Activated CD4-positive, alpha-beta T cell treated with anti-CD3 and anti-CD28 coated beads, Interleukin-2, amount 50 U/mL, for 4 hours (primary cell): ENCODE measurements around the gene DNAH2.

Experiments used
- DNase-seq, 2 experiments: peaks; one replicate each; pipeline ENCODE4 v3.0.0-alpha.2; 2020

The DNAH2 gene

GRCh38 chr17:7716901-7717755 is at the start of gene DNAH2:
TSS of gene DNAH2 (plus strand) at chr17:7717744. CDS start at chr17:7719735, 1,991 bp downstream.
- DNase-seq, result no peak

- DNase-seq, result no peak
These were observed 49.1 kb upstream of the DNAH2 start for GRCh38 chr17:7668482-7668881.

DNA sequence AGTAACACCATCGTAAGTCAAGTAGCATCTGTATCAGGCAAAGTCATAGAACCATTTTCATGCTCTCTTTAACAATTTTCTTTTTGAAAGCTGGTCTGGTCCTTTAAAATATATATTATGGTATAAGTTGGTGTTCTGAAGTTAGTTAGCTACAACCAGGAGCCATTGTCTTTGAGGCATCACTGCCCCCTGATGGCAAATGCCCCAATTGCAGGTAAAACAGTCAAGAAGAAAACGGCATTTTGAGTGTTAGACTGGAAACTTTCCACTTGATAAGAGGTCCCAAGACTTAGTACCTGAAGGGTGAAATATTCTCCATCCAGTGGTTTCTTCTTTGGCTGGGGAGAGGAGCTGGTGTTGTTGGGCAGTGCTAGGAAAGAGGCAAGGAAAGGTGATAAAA is 44.3 kb upstream of the DNAH2 start:
- no peak for DNase-seq

DNA sequence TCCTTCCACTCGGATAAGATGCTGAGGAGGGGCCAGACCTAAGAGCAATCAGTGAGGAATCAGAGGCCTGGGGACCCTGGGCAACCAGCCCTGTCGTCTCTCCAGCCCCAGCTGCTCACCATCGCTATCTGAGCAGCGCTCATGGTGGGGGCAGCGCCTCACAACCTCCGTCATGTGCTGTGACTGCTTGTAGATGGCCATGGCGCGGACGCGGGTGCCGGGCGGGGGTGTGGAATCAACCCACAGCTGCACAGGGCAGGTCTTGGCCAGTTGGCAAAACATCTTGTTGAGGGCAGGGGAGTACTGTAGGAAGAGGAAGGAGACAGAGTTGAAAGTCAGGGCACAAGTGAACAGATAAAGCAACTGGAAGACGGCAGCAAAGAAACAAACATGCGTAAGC is 42.6 kb upstream of the DNAH2 start:
- DNase-seq, result no peak

- DNase-seq, result no peak
These were observed 41.0 kb upstream of the DNAH2 start for GRCh38 chr17:7676533-7676932.

GRCh38 chr17:7677388-7678067 is 40.0 kb upstream of the DNAH2 start:
- DNase-seq, result no peak

GRCh38 chr17:7684851-7685532 is 32.6 kb upstream of the DNAH2 start:
- DNase-seq, result no peak

GRCh38 chr17:7685533-7686221 is 31.9 kb upstream of the DNAH2 start:
- DNase-seq, result peak; percentile 79

DNA sequence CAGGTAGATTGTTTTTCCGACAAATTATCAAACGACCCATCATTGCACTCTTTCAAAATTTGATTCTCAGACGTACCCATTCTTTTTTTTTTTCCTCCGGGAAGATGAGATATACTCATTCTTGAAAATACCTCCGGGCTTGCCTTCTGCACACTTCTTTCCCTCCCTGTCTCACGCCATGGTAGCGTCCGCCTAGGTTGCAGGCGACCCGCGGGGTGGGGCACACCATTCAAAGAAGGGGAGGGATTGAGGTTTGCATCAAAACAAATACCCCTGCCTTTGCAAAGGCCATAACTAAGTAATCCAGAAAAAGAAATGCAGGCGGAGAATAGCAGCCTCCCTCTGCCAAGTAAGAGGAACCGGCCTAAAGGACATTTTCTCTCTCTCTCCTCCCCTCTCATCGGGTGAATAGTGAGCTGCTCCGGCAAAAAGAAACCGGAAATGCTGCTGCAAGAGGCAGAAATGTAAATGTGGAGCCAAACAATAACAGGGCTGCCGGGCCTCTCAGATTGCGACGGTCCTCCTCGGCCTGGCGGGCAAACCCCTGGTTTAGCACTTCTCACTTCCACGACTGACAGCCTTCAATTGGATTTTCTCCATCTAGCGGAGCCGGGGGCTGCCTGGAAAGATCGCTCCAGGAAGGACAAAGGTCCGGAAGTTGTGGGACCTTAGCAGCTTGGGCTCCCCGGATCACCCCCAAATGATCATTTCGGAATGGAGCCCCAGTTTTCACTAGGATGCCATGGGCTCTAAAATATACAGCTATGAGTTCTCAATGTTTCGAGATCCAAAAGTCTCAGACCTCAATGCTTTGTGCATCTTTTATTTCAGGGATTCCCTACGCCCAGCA is 31.1 kb upstream of the DNAH2 start:
- DNase-seq, result peak; percentile 70 to 71

DNA sequence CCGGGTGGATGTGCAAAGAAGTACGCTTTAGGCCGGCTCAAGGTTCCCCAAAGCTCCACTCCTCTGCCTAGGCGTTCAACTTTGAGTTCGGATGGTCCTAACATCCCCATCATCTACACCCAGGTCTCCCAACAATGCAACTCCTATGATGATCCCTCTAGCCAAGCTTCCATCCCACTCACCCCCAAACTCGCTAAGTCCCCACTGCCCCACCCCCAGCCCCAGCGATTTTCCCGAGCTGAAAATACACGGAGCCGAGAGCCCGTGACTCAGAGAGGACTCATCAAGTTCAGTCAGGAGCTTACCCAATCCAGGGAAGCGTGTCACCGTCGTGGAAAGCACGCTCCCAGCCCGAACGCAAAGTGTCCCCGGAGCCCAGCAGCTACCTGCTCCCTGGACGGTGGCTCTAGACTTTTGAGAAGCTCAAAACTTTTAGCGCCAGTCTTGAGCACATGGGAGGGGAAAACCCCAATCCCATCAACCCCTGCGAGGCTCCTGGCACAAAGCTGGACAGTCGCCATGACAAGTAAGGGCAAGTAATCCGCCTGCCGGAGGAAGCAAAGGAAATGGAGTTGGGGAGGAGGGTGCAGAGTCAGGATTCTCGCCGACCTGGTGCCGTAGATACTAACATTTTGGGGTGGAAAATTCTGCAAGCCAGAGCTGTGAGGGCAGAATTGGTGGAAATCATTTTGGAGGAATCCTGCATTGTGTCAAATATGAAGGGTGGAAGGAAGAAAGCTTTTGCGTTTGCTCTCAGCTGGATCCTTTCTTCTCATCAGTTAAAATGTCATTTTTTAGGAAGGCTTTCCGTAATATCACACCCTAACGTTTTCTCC is 30.3 kb upstream of the DNAH2 start, which contains the start of gene TP53:
TP53 (minus strand) TSS at position 419 of the 836 bp plus-strand sequence. CDS start 10,896 bp downstream, outside the sequence.
- peak; percentile 83 to 86 for DNase-seq

DNA sequence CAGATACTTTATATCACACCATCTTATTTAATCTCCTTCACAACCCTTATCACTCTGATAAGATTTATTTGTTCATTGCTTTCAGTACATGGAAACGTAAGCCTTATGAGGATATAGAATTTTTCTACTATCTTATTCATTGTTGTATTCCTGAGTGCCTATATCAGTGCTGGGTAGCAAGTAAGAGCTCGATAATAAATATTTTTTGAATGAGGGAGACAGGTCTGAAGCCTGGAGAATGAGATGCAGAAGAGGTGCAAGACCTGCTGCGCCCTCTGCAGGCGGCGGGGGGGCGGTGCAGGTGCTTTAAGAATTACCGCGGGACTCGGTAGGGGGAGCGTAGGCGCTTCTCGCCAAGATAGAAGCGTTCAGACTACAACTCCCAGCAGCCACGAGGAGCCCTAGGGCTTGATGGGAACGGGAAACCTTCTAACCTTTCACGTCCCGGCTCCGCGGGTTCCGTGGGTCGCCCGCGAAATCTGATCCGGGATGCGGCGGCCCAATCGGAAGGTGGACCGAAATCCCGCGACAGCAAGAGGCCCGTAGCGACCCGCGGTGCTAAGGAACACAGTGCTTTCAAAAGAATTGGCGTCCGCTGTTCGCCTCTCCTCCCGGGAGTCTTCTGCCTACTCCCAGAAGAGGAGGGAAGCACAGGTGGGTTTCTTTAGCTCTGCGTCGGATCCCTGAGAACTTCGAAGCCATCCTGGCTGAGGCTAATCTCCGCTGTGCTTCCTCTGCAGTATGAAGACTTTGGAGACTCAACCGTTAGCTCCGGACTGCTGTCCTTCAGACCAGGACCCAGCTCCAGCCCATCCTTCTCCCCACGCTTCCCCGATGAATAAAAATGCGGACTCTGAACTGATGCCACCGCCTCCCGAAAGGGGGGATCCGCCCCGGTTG is 29.4 kb upstream of the DNAH2 start, which contains the start of gene WRAP53:
WRAP53 (plus strand) TSS at position 570 of the 900 bp plus-strand sequence; CDS start at position 742, 172 bp downstream.
- DNase-seq, result peak; percentile 94 to 95

GRCh38 chr17:7688808-7689316 is 28.7 kb upstream of the DNAH2 start:
- no peak for DNase-seq

DNA sequence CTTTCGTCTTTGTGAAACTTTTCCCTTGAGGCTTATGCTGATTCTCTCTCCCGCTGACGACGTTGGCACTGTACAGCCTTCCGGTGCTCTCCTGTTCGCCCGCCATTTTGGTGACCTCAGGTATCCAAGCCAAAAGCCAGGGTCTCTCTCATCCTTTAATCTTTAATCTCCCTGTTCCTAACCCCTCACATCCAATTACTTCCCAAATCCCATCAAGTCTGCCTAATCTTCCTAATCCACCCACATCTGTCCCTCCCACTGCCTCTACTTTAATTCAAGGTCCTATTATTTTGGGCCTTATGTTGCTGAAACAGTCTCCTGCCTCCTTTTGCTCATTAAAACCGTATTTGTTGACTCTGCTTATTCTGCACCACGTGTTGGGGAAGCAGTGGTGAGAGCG is 22.0 kb upstream of the DNAH2 start:
- no peak for DNase-seq

- DNase-seq, result no peak
These were observed 19.5 kb upstream of the DNAH2 start for GRCh38 chr17:7697828-7698588.

DNA sequence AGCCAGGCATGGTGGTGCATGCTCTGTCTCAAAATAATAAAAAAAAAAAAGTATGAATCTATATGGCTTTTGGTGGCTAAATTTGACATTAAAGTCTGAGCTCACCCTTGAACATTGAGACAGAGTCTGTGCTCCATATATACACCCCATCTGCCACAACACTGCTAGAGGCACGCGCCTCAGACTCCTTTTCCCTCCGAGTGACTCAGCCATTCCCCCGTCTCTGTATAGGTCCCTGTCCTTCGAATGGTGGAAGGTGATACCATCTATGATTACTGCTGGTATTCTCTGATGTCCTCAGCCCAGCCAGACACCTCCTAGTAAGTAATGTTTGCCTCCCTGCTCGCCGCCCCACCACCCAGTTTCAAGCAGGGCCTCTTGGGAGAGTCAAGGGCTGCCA is 17.0 kb upstream of the DNAH2 start:
- no peak for DNase-seq

- no peak for DNase-seq
These were observed 15.9 kb upstream of the DNAH2 start for GRCh38 chr17:7701681-7702080.

- no peak for DNase-seq
These were observed 14.8 kb upstream of the DNAH2 start for GRCh38 chr17:7702776-7703175.

DNA sequence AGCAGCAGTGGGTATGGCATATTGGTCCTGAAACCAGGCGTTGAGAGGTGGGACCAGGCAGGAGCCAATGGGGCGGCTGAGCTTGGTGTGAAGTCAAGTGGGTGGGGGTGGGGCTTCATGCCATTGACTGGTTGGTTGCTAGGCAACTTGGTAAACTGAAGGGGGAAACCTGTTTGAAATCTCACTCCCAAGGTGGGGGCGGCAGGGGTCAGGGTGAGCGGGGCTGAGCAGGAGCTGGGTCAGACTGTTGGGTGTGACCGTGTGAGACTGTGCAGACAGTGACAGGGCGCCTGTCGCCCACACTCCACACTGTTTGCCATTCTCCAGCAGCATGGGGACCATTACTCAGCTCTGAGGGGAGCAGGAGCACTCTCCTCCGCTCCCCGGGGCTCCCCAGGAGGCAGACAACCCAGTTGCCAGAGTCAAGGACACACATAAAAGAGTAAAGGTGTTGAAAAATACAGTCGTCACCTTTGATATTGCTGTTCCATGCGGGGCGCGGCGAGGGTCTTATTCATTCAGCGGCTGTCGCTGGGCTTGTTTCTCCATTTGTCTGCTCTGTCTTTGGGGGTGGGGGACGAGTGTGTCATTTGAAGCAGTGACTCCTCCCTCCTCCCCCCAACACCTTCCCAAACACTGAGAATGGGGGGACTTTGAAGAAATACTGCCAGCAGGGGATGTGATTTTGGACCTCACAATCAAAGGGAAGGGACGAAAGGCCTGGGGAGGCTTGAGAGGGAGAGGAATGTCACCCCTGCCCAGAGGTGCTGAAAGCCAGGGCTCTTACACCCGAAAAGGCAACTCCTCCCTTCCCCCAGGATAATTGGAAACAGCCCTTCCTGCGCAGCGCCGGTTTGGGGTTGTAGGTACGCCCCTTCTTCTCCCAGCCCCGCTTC is 13.7 kb upstream of the DNAH2 start:
- no peak for DNase-seq
